IMR-90 (cell line): ENCODE results near the gene LTF.

Source experiments
- BHLHE40 ChIP-seq: fragments of 150-350 bp; IDR thresholded peaks from 2 replicates; pipeline ENCODE4 v1.6.1; 2016; ENCODE audit warnings: mild to moderate bottlenecking, low read depth, low read length
- POLR2A ChIP-seq: IDR thresholded peaks from 2 replicates; pipeline ENCODE4 v1.6.1; 2012; ENCODE audit warnings: mild to moderate bottlenecking, low read depth, low read length
- TF ChIP-seq, protein P1 (sequence below): conservative IDR thresholded peaks from 2 replicates; pipeline ENCODE4 v1.5.1; 2012; ENCODE audit warnings: mild to moderate bottlenecking, low read depth, low read length, improper control_type of control experiment

DNA sequence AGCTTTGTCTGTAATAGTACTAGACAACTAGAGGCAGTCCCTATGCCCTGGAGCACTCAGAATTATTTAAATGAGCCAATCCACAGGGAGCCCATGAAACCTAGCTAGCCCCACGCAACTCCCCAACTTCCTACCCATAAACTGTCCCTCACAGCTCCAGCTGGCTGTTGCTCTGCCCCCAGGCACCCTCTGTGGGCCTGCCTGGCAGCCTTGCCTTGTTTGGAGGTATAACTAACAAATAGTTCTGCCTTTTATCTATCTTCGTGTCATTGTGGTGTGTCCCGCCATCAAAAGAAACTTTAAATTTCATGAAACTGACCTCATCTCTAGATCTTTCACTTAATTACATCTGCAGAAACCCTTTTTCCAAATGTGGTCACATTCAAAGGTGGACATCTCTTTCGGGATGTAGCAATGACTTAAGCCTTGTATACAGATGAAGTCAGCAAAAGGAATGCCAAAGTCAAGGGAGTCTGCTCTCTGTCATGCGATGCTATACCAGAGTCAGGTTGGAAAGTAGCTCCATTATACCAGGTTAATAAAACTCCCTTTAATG is 31.3 kb upstream of the LTF start:
- TF ChIP-seq POLR2A = no peak
- TF ChIP-seq, protein P1, sequence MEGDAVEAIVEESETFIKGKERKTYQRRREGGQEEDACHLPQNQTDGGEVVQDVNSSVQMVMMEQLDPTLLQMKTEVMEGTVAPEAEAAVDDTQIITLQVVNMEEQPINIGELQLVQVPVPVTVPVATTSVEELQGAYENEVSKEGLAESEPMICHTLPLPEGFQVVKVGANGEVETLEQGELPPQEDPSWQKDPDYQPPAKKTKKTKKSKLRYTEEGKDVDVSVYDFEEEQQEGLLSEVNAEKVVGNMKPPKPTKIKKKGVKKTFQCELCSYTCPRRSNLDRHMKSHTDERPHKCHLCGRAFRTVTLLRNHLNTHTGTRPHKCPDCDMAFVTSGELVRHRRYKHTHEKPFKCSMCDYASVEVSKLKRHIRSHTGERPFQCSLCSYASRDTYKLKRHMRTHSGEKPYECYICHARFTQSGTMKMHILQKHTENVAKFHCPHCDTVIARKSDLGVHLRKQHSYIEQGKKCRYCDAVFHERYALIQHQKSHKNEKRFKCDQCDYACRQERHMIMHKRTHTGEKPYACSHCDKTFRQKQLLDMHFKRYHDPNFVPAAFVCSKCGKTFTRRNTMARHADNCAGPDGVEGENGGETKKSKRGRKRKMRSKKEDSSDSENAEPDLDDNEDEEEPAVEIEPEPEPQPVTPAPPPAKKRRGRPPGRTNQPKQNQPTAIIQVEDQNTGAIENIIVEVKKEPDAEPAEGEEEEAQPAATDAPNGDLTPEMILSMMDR = no peak
- peak; percentile 48; the same call in 1 of the 2 replicates for TF ChIP-seq BHLHE40
